Measurements from ENCODE around the gene C19orf18. TPM values are rescaled to one million over a fixed set of nuclear protein-coding genes. Genes with fewer than 3 reads are reported as not detected.
A peak's percentile ranks its signal among the peaks of the same experiment; 100 is the strongest.

Gene C19orf18
- total RNA-seq, 1 donor, result not detected

DNA sequence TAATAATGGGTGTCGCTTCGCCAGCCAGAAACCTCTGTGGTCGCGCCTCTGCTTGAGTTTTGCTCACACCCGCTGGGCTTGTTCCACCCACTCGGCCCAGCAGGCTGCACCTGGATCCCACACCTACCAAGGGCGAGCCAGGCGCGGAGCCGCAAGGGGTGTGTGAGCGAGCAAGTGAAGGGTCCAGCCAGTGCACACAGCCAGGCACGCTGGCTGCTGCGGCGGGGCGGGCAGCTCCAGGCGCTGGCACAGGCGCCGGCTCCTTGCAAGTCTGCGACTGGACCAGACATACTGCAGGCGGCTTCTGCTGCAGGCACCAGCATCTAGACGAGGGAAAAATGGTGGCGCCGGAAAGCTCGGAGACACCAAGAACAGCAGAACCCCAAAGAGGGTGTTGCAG is 25.0 kb downstream of the C19orf18 start:
- no peak for DNase-seq (ENCODE audit: low read depth in 2 of 3, low spot score in 2 of 3)

- peak; percentile 54 to 99 (median 97) for DNase-seq (ENCODE audit: low read depth in 2 of 3, low spot score in 2 of 3)
Measured at GRCh38 chr19:57947419-57948134, 26.8 kb downstream of the C19orf18 start, which contains the start of gene ZNF256. TSS of gene ZNF256 (minus strand) at chr19:57947706. CDS start at chr19:57947474, 232 bp downstream.

- DNase-seq (ENCODE audit: low read depth in 2 of 3, low spot score in 2 of 3), result no peak
Measured at GRCh38 chr19:57947088-57947418, 27.3 kb downstream of the C19orf18 start.

DNA sequence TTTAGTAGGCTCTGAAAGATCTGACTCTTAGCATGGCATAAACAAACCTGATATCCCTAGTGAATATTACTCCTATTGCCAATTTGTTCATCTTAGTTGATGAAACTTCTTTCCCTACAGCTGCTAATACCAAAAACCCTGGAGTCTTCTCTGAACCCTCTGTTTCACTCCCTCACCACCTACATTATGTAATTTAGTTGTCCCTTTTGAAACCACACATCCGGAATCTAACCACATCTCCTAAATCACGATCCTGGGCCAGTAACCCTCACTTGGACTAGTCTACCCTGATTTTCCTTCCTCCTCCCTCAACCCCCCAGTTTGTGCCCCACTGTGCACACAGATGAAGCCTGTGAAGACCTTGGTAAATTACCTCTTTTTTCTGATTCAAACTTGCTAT is 28.0 kb downstream of the C19orf18 start:
- no peak for DNase-seq (ENCODE audit: low read depth in 2 of 3, low spot score in 2 of 3)

DNA sequence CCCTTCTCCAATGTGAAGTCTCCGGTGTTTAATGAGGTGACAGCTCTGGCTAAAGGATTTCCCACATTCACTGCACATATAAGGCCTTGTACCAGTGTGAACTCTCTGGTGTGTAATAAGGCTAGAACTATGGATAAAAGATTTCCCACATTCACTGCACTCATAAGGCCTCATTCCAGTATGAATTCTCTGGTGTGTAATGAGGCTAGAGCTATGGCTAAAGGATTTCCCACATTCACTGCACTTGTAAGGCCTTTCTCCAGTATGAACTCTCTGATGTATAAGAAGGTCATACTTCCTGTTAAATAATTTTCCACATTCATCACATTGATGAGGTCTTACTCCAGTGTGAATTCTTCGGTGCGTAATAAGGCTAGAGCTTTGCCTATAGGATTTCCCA is 32.7 kb downstream of the C19orf18 start:
- DNase-seq (ENCODE audit: low read depth in 2 of 3, low spot score in 2 of 3), result no peak

- no peak for DNase-seq (ENCODE audit: low read depth in 2 of 3, low spot score in 2 of 3)
Measured at GRCh38 chr19:57935731-57936130, 38.6 kb downstream of the C19orf18 start.

DNA sequence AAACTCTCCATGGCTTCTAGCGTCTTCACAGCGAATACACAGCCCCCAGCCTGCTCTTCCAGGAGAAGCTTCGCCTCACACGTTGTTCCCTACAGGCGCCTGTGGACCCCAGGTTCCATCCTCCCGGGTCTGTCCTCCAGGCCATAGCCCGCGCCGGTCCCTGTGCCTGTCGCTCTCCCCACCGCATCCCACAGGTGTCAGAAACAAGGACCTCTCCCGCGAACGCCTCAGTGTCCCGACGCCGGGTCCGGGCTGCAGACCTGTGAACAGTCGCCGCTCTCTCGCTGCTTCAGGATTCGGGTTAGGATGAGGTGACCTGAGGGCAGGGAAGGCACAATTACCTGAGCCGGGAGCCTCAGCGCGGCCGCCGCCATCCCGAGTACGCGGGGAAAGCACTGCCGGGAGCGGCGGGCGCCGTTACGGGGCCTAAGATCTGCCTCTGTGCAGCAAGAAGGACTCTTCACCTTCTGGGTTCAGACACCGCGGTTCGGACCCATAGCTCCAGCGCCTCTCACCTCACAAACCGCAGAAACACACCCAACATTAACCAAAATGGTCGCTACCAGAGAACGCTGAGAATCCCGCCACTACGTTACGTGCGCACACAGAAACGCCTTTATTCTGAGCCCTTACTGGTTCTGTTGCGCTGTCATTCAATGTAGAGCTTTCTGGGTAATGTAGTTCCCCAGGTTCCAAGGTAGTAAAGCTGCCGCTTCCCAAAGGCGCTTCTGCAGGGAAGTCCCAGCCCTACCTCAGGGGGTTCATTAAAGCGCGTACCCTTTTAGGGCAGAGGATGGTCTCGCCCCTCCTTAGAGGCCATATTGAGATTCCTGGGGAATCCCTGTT is 39.3 kb downstream of the C19orf18 start, which contains the start of gene ZNF418:
Gene ZNF418 (minus strand): TSS at position 583 of the 846 bp plus-strand sequence. CDS start 1,580 bp downstream, outside the sequence.
- DNase-seq (ENCODE audit: low read depth in 2 of 3, low spot score in 2 of 3), result peak in 2 of 3 donors; percentile 79 to 91

- no peak for DNase-seq (ENCODE audit: low read depth in 2 of 3, low spot score in 2 of 3)
Measured at GRCh38 chr19:57927587-57927986, 46.7 kb downstream of the C19orf18 start.

DNA sequence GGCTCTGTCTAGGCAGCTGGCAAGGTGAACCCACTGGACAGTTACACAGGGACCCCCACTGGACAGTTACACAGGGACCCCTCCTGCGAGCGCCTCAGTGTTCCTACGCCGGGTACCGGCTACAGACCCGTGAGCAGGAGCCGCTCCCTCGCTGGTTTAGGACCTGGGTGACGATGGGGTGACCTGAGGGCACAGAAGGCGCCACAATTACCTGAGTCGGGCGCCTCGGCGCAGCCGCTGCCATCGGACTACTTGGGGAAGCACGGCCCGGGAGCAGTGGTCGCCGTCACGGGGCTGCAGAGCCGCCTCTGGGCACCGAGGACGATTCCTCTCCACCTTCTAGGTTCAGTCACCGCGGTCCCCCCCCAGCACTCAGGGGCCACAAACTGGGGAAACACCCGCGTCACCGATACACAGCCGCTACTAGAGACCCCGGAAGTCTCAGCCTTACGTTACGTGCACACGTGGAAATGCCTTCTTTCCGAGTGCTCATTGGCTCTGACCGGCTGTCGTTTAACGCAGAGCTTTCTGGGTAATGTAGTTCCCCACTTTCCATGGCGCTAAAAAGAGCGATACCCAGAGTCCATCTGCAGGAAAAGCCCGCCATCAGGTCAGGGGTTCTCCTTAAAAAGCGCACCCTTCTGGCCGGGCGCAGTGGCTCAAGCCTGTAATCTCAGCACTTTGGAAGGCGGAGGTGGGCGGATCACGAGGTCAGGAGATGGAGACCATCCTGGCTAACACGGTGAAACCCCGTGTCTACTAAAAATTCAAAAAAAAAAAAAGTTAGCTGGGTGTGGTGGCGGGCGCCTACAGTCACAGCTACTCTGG is 58.0 kb downstream of the C19orf18 start, which contains the start of gene ZNF417:
Gene ZNF417 (minus strand): TSS at position 425 of the 828 bp plus-strand sequence. CDS start 181 bp downstream, at position 244.
- DNase-seq (ENCODE audit: low read depth in 2 of 3, low spot score in 2 of 3), result peak; percentile 68 to 96 (median 93)

DNA sequence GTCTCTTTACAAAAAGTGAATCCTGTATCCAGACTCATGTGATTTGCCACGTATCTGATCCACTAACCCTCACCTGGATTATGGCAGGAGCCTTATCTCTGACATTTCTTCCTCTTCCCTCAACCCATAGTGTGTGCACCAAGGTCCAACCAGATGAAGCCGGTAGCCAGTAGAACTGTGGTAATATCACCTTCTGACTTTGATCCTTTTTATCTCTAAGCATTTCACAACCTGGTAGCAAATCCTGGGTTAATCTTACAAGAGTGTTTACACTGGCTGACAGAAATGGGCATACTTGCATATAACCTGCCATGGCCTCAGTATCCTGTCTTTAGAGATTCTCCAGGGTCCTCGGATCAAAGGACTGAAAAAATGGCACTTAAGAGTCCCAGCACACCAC is 59.8 kb downstream of the C19orf18 start:
- no peak for DNase-seq (ENCODE audit: low read depth in 2 of 3, low spot score in 2 of 3)

Other genes with a start within 250 kb of the C19orf18 start
- gene ZNF671, start 246.9 kb downstream of the C19orf18 start, total RNA-seq, result 19.7 TPM
- 33.7 TPM for gene ZNF776, start 227.7 kb downstream of the C19orf18 start, total RNA-seq
- 32.6 TPM for gene ZNF586, start 204.9 kb downstream of the C19orf18 start, total RNA-seq
- gene ZNF552, start 159.6 kb downstream of the C19orf18 start, total RNA-seq, result 8.9 TPM
- 10.0 TPM for gene ZNF587B, start 144.2 kb downstream of the C19orf18 start, total RNA-seq
- gene ZNF587, start 124.7 kb downstream of the C19orf18 start, total RNA-seq, result 23.4 TPM
- gene ZNF814, start 85.5 kb downstream of the C19orf18 start, total RNA-seq, result 26.7 TPM
- gene ZNF417, start 57.9 kb downstream of the C19orf18 start, total RNA-seq, result 10.8 TPM
- gene ZNF418, start 39.1 kb downstream of the C19orf18 start, total RNA-seq, result 10.0 TPM
- gene ZNF256, start 26.8 kb downstream of the C19orf18 start, total RNA-seq, result 9.2 TPM
- 25.9 TPM for gene ZNF606, start 28.3 kb upstream of the C19orf18 start, total RNA-seq
- 0.81 TPM for gene ZSCAN1, start 59.5 kb upstream of the C19orf18 start, total RNA-seq
- 14.8 TPM for gene ZNF135, start 84.7 kb upstream of the C19orf18 start, total RNA-seq
- 178 TPM for gene ZSCAN18, start 123.7 kb upstream of the C19orf18 start, total RNA-seq
- gene ZNF329, start 176.3 kb upstream of the C19orf18 start, total RNA-seq, result 9.4 TPM
- gene ZNF274, start 208.5 kb upstream of the C19orf18 start, total RNA-seq, result 34.7 TPM

Measured in hematopoietic multipotent progenitor cell (in vitro differentiated cells).